H1 (cell line): Measurements from ENCODE around the gene BRINP3. TPM values are rescaled to one million over a fixed set of nuclear protein-coding genes. Genes with fewer than 3 reads are reported as not detected.

Source experiments
- CTCF ChIA-PET: fragments of 300-600 bp; sonication (Branson Sonifier 250); formaldehyde crosslinking; loops from one replicate; lab custom pipeline; 2021; ENCODE audit not compliant: partially characterized antibody; lab: Charles Lee
- POLR2A ChIA-PET: fragments of 300-600 bp; sonication (Branson Sonifier 250); formaldehyde crosslinking; loops from one replicate; lab custom pipeline; 2021; ENCODE audit warnings: inconsistent platforms; ENCODE audit not compliant: partially characterized antibody; lab: Charles Lee
- DNase-seq, 2 experiments: peaks; one replicate each; pipeline versions ENCODE4 v3.0.0 to v3.0.0-alpha.2; 2010 to 2022; ENCODE audit warnings: low spot score in 2 of 2, low read depth in 1 of 2, mixed read lengths in 1 of 2
- FAIRE-seq: peaks from 2 replicates; lab custom pipeline; 2011; peaks lifted over from hg19 to GRCh38; lab: Jason Lieb, UNC
- H2AFZ ChIP-seq: 2 replicates; pipeline ENCODE4 v1.8.1; 2012; ENCODE audit warnings: low read length, inconsistent platforms
- H2AK5ac ChIP-seq: 2 replicates; pipeline ENCODE4 v1.6.1; 2013; ENCODE audit warnings: low read depth, low read length
- H2BK120ac ChIP-seq: replicated peaks from 2 replicates; pipeline ENCODE3; 2013; ENCODE audit warnings: low read depth, low read length, inconsistent platforms
- H2BK12ac ChIP-seq: 2 replicates; pipeline ENCODE4 v1.6.1; 2013; ENCODE audit warnings: low read depth, low read length
- H2BK15ac ChIP-seq: 2 replicates; pipeline ENCODE4 v1.6.1; 2013; ENCODE audit warnings: low read length
- H2BK20ac ChIP-seq: 2 replicates; pipeline ENCODE4 v1.6.1; 2013; ENCODE audit warnings: low read length
- H2BK5ac ChIP-seq: 2 replicates; pipeline ENCODE4 v1.6.1; 2013; ENCODE audit warnings: low read depth, low read length
- H3K14ac ChIP-seq: 2 replicates; pipeline ENCODE4 v1.6.1; 2013; ENCODE audit warnings: inconsistent platforms; ENCODE audit not compliant: insufficient read length
- H3K18ac ChIP-seq: 2 replicates; pipeline ENCODE4 v1.6.1; 2013; ENCODE audit warnings: low read length; ENCODE audit errors: extremely low read depth
- H3K23ac ChIP-seq: 2 replicates; pipeline ENCODE4 v1.6.1; 2013; ENCODE audit warnings: inconsistent platforms; ENCODE audit not compliant: insufficient read length
- H3K23me2 ChIP-seq: 2 replicates; pipeline ENCODE4 v1.6.1; 2013; ENCODE audit warnings: low read depth, low read length
- H3K27ac ChIP-seq: 2 replicates; pipeline ENCODE4 v1.6.1; 2011; ENCODE audit warnings: low read depth, low read length, inconsistent platforms
- H3K27me3 ChIP-seq, 4 experiments: replicated peaks in 1 of 4; 1 replicate in 1 of 4; 2 replicates in 3 of 4; pipeline versions ENCODE4 v1.6.1 to v1.8.1; 2011 to 2013; ENCODE audit warnings: low read length in 3 of 4, mild to moderate bottlenecking in 3 of 4, inconsistent platforms in 2 of 4, mixed read lengths in 2 of 4, moderate library complexity in 1 of 4; ENCODE audit not compliant: control insufficient read depth in 3 of 4, insufficient read depth in 3 of 4; ENCODE audit errors: extremely low read depth in 1 of 4
- H3K36me3 ChIP-seq, 4 experiments: 2 replicates each; pipeline versions ENCODE4 v1.6.1 to v1.8.1; 2011 to 2013; ENCODE audit warnings: mild to moderate bottlenecking in 4 of 4, low read length in 3 of 4, moderate library complexity in 2 of 4, control low read depth in 1 of 4, inconsistent platforms in 1 of 4; ENCODE audit not compliant: insufficient read depth in 4 of 4, control insufficient read depth in 2 of 4
- H3K4ac ChIP-seq: replicated peaks from 2 replicates; pipeline ENCODE3; 2013; ENCODE audit warnings: low read length, low read depth, mixed read lengths, inconsistent platforms; ENCODE audit not compliant: insufficient read length
- H3K4me1 ChIP-seq, 4 experiments: replicated peaks in 1 of 4; 1 replicate in 1 of 4; 2 replicates in 3 of 4; pipeline versions ENCODE4 v1.6.1 to v1.8.1; 2011 to 2013; ENCODE audit warnings: low read length in 3 of 4, inconsistent platforms in 2 of 4, mixed read lengths in 1 of 4; ENCODE audit not compliant: insufficient read depth in 4 of 4, control insufficient read depth in 3 of 4
- H3K4me2 ChIP-seq, 2 experiments: 2 replicates each; pipeline versions ENCODE4 v1.6.1 to v1.8.1; 2011 to 2013; ENCODE audit warnings: low read depth in 2 of 2, low read length in 2 of 2, control low read depth in 1 of 2, inconsistent platforms in 1 of 2, mild to moderate bottlenecking in 1 of 2; ENCODE audit not compliant: insufficient read depth in 1 of 2
- H3K4me3 ChIP-seq, 4 experiments: fragments of 200-600, 300-600 bp in 1 of 4; sonication (generic), shearing (Covaris generic), sonication (Bioruptor Twin) in 1 of 4; 2 replicates each; pipeline versions ENCODE4 v1.5.1 to v1.8.1; 2011 to 2016; ENCODE audit warnings: low read length in 4 of 4, low read depth in 3 of 4, control low read depth in 2 of 4, inconsistent platforms in 2 of 4, mild to moderate bottlenecking in 2 of 4, mixed read lengths in 1 of 4, moderate library complexity in 1 of 4; ENCODE audit not compliant: insufficient read depth in 2 of 4; ENCODE audit errors: extremely low read depth in 1 of 4
- H3K56ac ChIP-seq: replicated peaks from 2 replicates; pipeline ENCODE3; 2013; ENCODE audit warnings: low read depth, mild to moderate bottlenecking, mixed read lengths, low read length, inconsistent platforms; ENCODE audit not compliant: insufficient read length
- H3K79me1 ChIP-seq: 2 replicates; pipeline ENCODE4 v1.6.1; 2013; ENCODE audit warnings: low read depth, low read length, control low read depth
- H3K79me2 ChIP-seq, 2 experiments: 2 replicates each; pipeline versions ENCODE4 v1.6.1 to v1.8.1; 2012 to 2013; ENCODE audit warnings: low read length in 2 of 2, mild to moderate bottlenecking in 2 of 2, inconsistent platforms in 1 of 2; ENCODE audit not compliant: insufficient read depth in 2 of 2, control insufficient read depth in 1 of 2
- H3K9ac ChIP-seq, 4 experiments: replicated peaks in 1 of 4; 1 replicate in 1 of 4; 2 replicates in 3 of 4; pipeline versions ENCODE4 v1.6.1 to v1.8.1; 2011 to 2013; ENCODE audit warnings: low read depth in 3 of 4, low read length in 3 of 4, control low read depth in 2 of 4, mild to moderate bottlenecking in 2 of 4, moderate library complexity in 2 of 4, inconsistent platforms in 1 of 4; ENCODE audit errors: extremely low read depth in 1 of 4
- H3K9me3 ChIP-seq, 2 experiments: 2 replicates each; pipeline versions ENCODE4 v1.6.1 to v1.8.1; 2012 to 2013; ENCODE audit warnings: mild to moderate bottlenecking in 2 of 2, moderate library complexity in 2 of 2, control low read depth in 1 of 2, inconsistent platforms in 1 of 2, low read depth in 1 of 2, low read length in 1 of 2, mixed read lengths in 1 of 2; ENCODE audit not compliant: insufficient read depth in 2 of 2
- H4K20me1 ChIP-seq, 2 experiments: replicated peaks in 1 of 2; 2 replicates each; pipeline versions ENCODE3 to v1.8.1; 2011 to 2013; ENCODE audit warnings: inconsistent platforms in 2 of 2, low read length in 2 of 2, mild to moderate bottlenecking in 1 of 2; ENCODE audit not compliant: insufficient read depth in 2 of 2, control insufficient read depth in 1 of 2
- H4K5ac ChIP-seq: 2 replicates; pipeline ENCODE4 v1.6.1; 2013; ENCODE audit warnings: low read length, low read depth, mixed read lengths, inconsistent platforms; ENCODE audit not compliant: insufficient read length
- H4K8ac ChIP-seq: 2 replicates; pipeline ENCODE4 v1.8.0; 2013; ENCODE audit warnings: mild to moderate bottlenecking, moderate library complexity, low read length, inconsistent platforms; ENCODE audit not compliant: insufficient read depth; ENCODE audit errors: extremely low read depth
- H4K91ac ChIP-seq: replicated peaks from 2 replicates; pipeline ENCODE3; 2013; ENCODE audit warnings: low read length, mixed read lengths, inconsistent platforms; ENCODE audit not compliant: insufficient read length
- BCL11A ChIP-seq, 2 experiments: IDR thresholded peaks; one replicate each; pipeline ENCODE4 v1.6.1; 2011; ENCODE audit warnings: low read depth in 2 of 2, low read length in 2 of 2, mild to moderate bottlenecking in 2 of 2
- BRCA1 ChIP-seq: IDR thresholded peaks from 2 replicates; pipeline ENCODE4 v1.6.1; 2012; ENCODE audit warnings: low read depth, low read length, improper control_type of control experiment
- CHD1 ChIP-seq: IDR thresholded peaks from 2 replicates; pipeline ENCODE4 v1.6.1; 2012; ENCODE audit warnings: low read depth, low read length, improper control_type of control experiment
- CTBP2 ChIP-seq: IDR thresholded peaks from 2 replicates; pipeline ENCODE4 v1.7.0; 2011; ENCODE audit warnings: borderline replicate concordance, mild to moderate bottlenecking, moderate library complexity, mixed read lengths, low read length; ENCODE audit not compliant: insufficient read depth, insufficient read length
- HDAC2 ChIP-seq, 2 experiments: fragments of 300-600 bp in 1 of 2; sonication (generic) in 1 of 2; IDR thresholded peaks; 2 replicates each; pipeline ENCODE4 v1.6.1; 2011 to 2012; ENCODE audit warnings: low read depth in 2 of 2, low read length in 2 of 2, mild to moderate bottlenecking in 2 of 2, moderate library complexity in 2 of 2, borderline replicate concordance in 1 of 2, inconsistent platforms in 1 of 2
- PHF8 ChIP-seq: fragments of 200-600 bp; sonication (generic); conservative IDR thresholded peaks from 2 replicates; pipeline ENCODE4 v1.7.1; 2012; ENCODE audit warnings: low read depth, mild to moderate bottlenecking, inconsistent platforms, low read length, moderate library complexity
- SRF ChIP-seq: IDR thresholded peaks from 2 replicates; pipeline ENCODE4 v1.6.1; 2011; ENCODE audit warnings: mild to moderate bottlenecking, low read depth, low read length, moderate library complexity
- TAF7 ChIP-seq: optimal IDR thresholded peaks from 2 replicates; pipeline ENCODE3; 2011; ENCODE audit warnings: low read depth, mild to moderate bottlenecking, inconsistent platforms, low read length, moderate library complexity, borderline replicate concordance
- TEAD4 ChIP-seq: IDR thresholded peaks from 2 replicates; pipeline ENCODE4 v1.6.1; 2012; ENCODE audit warnings: low read depth, low read length, inconsistent platforms, mixed read lengths
- WGBS, 2 experiments: shearing (Covaris generic) in 1 of 2; methylation state at CpG; one replicate each; pipeline versions ENCODE4 v1.1.6 to v1.1.7; 2013 to 2015; ENCODE audit warnings: low lambda C conversion rate in 2 of 2, mixed read lengths in 2 of 2, inconsistent platforms in 1 of 2, low coverage in 1 of 2, missing lambda C conversion rate in 1 of 2; ENCODE audit not compliant: insufficient replicate concordance in 2 of 2, insufficient coverage in 1 of 2, insufficient read length in 1 of 2; ENCODE audit errors: extremely low coverage in 1 of 2, missing lambda C conversion rate in 1 of 2; 5-methylcytosine and 5-hydroxymethylcytosine counted together
- polyA plus RNA-seq, 7 experiments: library from polyadenylated mRNA; depleted of rRNA in 3 of 7; stranded (reverse) in 5 of 7; unstranded in 2 of 7; fragments of >200 nt in 5 of 7; fragments of 200-250 nt in 2 of 7; gene quantifications; 1 replicate in 5 of 7; 2 replicates in 1 of 7; 4 replicates in 1 of 7; pipeline versions ENCODE4 v1.2.1 to v1.2.3, GENCODE V29; 2011 to 2013; ENCODE audit warnings: missing spikeins in 2 of 7, mixed read lengths in 2 of 7
- total RNA-seq: library from RNA; stranded (reverse); fragmentation: NEBNext Ultra II Directional; extraction: Animal tissue kit (Norgen Biotek cat#: 25700); gene quantifications from 2 replicates; pipeline ENCODE4 v1.2.1, GENCODE V29; 2021
- TF ChIP-seq, protein P1 (sequence below): IDR thresholded peaks from 2 replicates; pipeline ENCODE4 v1.6.1; 2011; ENCODE audit warnings: low read length, improper control_type of control experiment

The BRINP3 gene
- total and polyA plus RNA-seq, 2 of the 8 experiments (the other 6 are each of a cell fraction or from before 2014, with no cell fraction given): not detected

GRCh38 chr1:190455631-190456030 lies 22.0 kb downstream of the BRINP3 start:
- Histone ChIP-seq H3K56ac (no peak overlapping the region), H2AK5ac (no peak overlapping the region), H2AFZ (no peak overlapping the region), H2BK15ac (no peak overlapping the region), H3K4me3 (no peak overlapping the region), H3K9ac (no peak overlapping the region), H2BK5ac (no peak overlapping the region), H3K9me3 (no peaks in the 10 kb centered on the region), H2BK12ac (no peak overlapping the region), H4K5ac (no peak overlapping the region), H3K36me3 (no peaks in the 10 kb centered on the region), H2BK20ac (no peak overlapping the region), H3K23me2 (no peaks in the 10 kb centered on the region), H3K4ac (no peak overlapping the region), H3K18ac (no peak overlapping the region), H4K8ac (no peak overlapping the region), H4K20me1 (no peaks in the 10 kb centered on the region), H3K27me3 (no peaks in the 10 kb centered on the region), H4K91ac (no peak overlapping the region), H3K4me2 (no peak overlapping the region), H3K27ac (no peak overlapping the region), H3K14ac (no peak overlapping the region), H3K79me2 (no peaks in the 10 kb centered on the region), H3K79me1 (no peaks in the 10 kb centered on the region), H3K4me1 (no peaks in the 10 kb centered on the region), H3K23ac (no peak overlapping the region), H2BK120ac (no peak overlapping the region)
- 78% methylated on average over 1 of the region's 1 CpG; no CpG with 5 or more reads in 1 of the 2 experiments for WGBS, 2 experiments
- DNase-seq: no peak
- CTCF ChIA-PET: interaction anchor here (1.2 kb wide), 1 partner anchor 10 kb away, joined by 3 read pairs; no protein-coding TSS in a partner anchor
- POLR2A ChIA-PET: no interaction called here
- no peak for FAIRE-seq
- TF ChIP-seq BCL11A (IDR thresholded peaks at IDR 0.05; ENCODE audit: low read depth in 2 of 2, low read length in 2 of 2) (no peak), TAF7 (no peak), CTBP2 (no peak), SRF (no peak), CHD1 (no peak), HDAC2 (IDR thresholded peaks at IDR 0.05; ENCODE audit: borderline replicate concordance in 1 of 2, low read depth in 2 of 2, low read length in 2 of 2) (no peak), PHF8 (no peak), TEAD4 (no peak), BRCA1 (no peak)
- TF ChIP-seq, protein P1, sequence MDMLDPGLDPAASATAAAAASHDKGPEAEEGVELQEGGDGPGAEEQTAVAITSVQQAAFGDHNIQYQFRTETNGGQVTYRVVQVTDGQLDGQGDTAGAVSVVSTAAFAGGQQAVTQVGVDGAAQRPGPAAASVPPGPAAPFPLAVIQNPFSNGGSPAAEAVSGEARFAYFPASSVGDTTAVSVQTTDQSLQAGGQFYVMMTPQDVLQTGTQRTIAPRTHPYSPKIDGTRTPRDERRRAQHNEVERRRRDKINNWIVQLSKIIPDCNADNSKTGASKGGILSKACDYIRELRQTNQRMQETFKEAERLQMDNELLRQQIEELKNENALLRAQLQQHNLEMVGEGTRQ: no peak
